RPMI7951 (cell line): Measurements from ENCODE around the gene FRZB. TPM values are rescaled to one million over a fixed set of nuclear protein-coding genes. Genes with fewer than 3 reads are reported as not detected.
"Not testable (repeated sequence)": the region's sequence is repeated elsewhere in the genome, so short reads cannot be mapped to it uniquely, and the experiment has no call there.

Source experiments
- DNase-seq: peaks from one replicate; pipeline ENCODE4 v3.0.0-alpha.2; 2012; ENCODE audit warnings: low read depth
- total RNA-seq: library from RNA; depleted of rRNA; stranded (reverse); fragments of >200 nt; shearing (Covaris generic); gene quantifications from 2 replicates; pipeline ENCODE4 v1.2.3, GENCODE V29; 2014; rRNA removed

The FRZB gene
- 0.98 and 1.6 TPM in 2 replicates for total RNA-seq

GRCh38 chr2:182866461-182867406, at the start of gene FRZB:
Gene FRZB, minus strand, starts transcription at chr2:182866637. Its CDS starts 85 bp downstream, at chr2:182866552.
- peak; percentile 71 for DNase-seq

- peak; percentile 83 for DNase-seq
Observed at GRCh38 chr2:182915369-182916326, 49.2 kb upstream of the FRZB start.

- no peak for DNase-seq
Observed at GRCh38 chr2:182914852-182915251, 48.4 kb upstream of the FRZB start.

- no peak for DNase-seq
Observed at GRCh38 chr2:182913064-182913463, 46.6 kb upstream of the FRZB start.

GRCh38 chr2:182912518-182912915, 46.1 kb upstream of the FRZB start:
- DNase-seq = no peak

GRCh38 chr2:182911813-182912517, 45.5 kb upstream of the FRZB start:
- no peak for DNase-seq

GRCh38 chr2:182910965-182911364, 44.5 kb upstream of the FRZB start:
- no peak for DNase-seq

- no peak for DNase-seq
Observed at GRCh38 chr2:182907081-182907830, 40.8 kb upstream of the FRZB start.

GRCh38 chr2:182906454-182906853, 40.0 kb upstream of the FRZB start:
- DNase-seq = no peak

- no peak for DNase-seq
Observed at GRCh38 chr2:182904844-182905243, 38.4 kb upstream of the FRZB start.

GRCh38 chr2:182903566-182903965, 37.1 kb upstream of the FRZB start:
- DNase-seq = no peak

GRCh38 chr2:182901748-182902147, 35.3 kb upstream of the FRZB start:
- DNase-seq = no peak

GRCh38 chr2:182898718-182899117, 32.3 kb upstream of the FRZB start:
- no peak for DNase-seq

GRCh38 chr2:182897137-182897536, 30.7 kb upstream of the FRZB start:
- peak; percentile 39 for DNase-seq

- no peak for DNase-seq
Observed at GRCh38 chr2:182895798-182896197, 29.4 kb upstream of the FRZB start.

- DNase-seq = no peak
Observed at GRCh38 chr2:182895169-182895568, 28.7 kb upstream of the FRZB start.

GRCh38 chr2:182894174-182894573, 27.7 kb upstream of the FRZB start:
- no peak for DNase-seq

GRCh38 chr2:182893666-182894065, 27.2 kb upstream of the FRZB start:
- no peak for DNase-seq

GRCh38 chr2:182893035-182893434, 26.6 kb upstream of the FRZB start:
- not testable (repeated sequence) for DNase-seq

GRCh38 chr2:182891611-182892010, 25.2 kb upstream of the FRZB start:
- DNase-seq = no peak
